GM12864 (cell line): ENCODE results near the gene TIE1.

ENCODE experiments used
- DNase-seq: peaks from one replicate; pipeline ENCODE4 v3.0.0-alpha.2; 2011; ENCODE audit warnings: low read depth
- H3K4me3 ChIP-seq: 2 replicates; pipeline ENCODE4 v1.5.1; 2011; ENCODE audit warnings: mild to moderate bottlenecking, low read depth, low read length, control low read depth
- CTCF ChIP-seq: IDR thresholded peaks from 2 replicates; pipeline ENCODE4 v1.5.1; 2011; ENCODE audit warnings: low read depth, mild to moderate bottlenecking, moderate library complexity, low read length, control low read depth, inconsistent platforms; ENCODE audit errors: missing control alignments

The TIE1 gene

GRCh38 chr1:43348809-43349593 is 48.2 kb downstream of the TIE1 start:
- no peak for TF ChIP-seq CTCF
- DNase-seq: peak; percentile 54
- H3K4me3 ChIP-seq: peak overlapping the region; percentile 62

- DNase-seq: peak; percentile 44
- no peak for TF ChIP-seq CTCF
- H3K4me3 ChIP-seq: peak overlapping the region; percentile 62
These were observed 49.0 kb downstream of the TIE1 start for GRCh38 chr1:43349594-43350306.

GRCh38 chr1:43350976-43351375 is 50.2 kb downstream of the TIE1 start:
- no peak for TF ChIP-seq CTCF
- DNase-seq: no peak
- H3K4me3 ChIP-seq: no peak overlapping the region

- no peak overlapping the region for H3K4me3 ChIP-seq
- DNase-seq: no peak
- TF ChIP-seq CTCF: no peak
These were observed 50.9 kb downstream of the TIE1 start for GRCh38 chr1:43351421-43352350.

GRCh38 chr1:43352351-43352705 is 51.5 kb downstream of the TIE1 start:
- no peak for TF ChIP-seq CTCF
- DNase-seq: no peak
- no peak overlapping the region for H3K4me3 ChIP-seq

- no peak for DNase-seq
- TF ChIP-seq CTCF: no peak
- no peak overlapping the region for H3K4me3 ChIP-seq
These were observed 52.1 kb downstream of the TIE1 start for GRCh38 chr1:43352881-43353280.
